Fibroblast of skin of right biceps (primary cell): ENCODE measurements around the gene KRTAP5-5.
"Not testable (repeated sequence)": the region's sequence is repeated elsewhere in the genome, so short reads cannot be mapped to it uniquely, and the experiment has no call there.

ENCODE experiments used
- DNase-seq: peaks from one replicate; pipeline ENCODE4 v3.0.0-alpha.2; 2013

KRTAP5-5 gene

GRCh38 chr11:1660111-1660867 is 30.7 kb downstream of the KRTAP5-5 start:
- DNase-seq, result no peak

DNA sequence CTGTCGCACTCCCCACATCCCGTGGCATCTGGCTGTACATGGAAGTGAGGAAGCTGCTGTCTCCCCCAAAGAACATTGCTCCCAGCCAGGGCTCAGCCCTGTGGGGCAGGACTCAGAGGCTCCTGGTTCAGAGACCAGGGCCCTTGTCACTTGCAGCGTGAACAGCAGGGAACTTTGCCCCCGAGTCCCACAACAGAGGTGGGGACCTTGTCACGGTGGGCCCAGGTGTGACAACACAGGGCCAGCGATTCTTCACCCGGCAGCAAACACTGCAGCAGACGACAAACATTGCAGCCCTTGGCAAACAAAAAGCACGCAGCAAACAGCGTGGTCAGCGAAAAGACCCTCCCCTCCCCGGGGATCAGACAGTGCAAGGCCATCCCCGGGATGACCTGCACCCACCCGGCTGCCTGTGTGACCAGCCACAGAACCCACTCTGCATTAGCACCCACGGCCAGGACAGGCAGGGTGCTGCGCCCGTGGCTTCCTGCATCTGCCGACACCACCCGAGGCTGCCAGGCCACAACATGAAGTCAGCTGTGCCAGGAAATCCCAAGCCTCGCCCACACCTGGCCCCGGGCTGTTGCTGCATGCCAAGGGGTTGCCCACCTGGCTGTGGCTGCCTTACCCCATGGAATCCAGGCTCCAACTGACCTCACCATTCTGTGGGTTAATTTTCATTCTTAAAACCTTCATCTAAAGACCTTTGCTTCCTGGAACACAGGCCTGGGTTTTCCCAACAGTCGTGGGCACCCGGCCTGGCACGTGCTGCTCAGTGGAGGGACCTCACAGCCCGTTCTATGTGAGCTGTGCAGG is 32.1 kb downstream of the KRTAP5-5 start:
- DNase-seq, result not testable (repeated sequence)

DNA sequence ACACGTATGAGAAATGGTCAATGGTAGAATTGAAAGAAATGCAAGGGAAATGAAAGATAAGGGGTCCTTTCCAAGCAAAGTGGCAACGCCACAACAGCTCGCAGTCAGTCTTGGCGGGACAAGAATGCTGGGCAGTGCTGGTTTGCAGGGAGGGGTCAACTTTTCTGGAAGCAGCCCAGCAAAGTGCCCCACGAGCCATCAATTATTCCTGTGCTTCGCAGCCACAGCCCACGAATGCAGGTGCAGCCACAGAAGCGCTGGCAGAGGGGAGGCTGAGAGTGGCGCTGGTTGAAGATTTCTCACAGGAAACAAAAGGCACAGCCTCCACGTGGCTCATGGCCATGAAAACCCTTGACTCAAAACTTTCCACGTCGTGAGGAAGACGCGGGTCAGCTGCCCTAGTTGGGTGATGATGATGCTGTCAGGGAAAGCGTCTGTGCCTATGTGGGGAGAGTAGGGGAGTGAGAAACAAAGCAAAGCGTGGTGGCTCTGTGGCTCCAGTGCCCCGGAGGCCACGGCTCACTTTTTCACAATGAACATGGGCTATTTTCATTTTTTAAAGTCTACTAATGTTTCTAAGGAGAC is 33.2 kb downstream of the KRTAP5-5 start:
- not testable (repeated sequence) for DNase-seq

GRCh38 chr11:1665313-1665712 is 35.7 kb downstream of the KRTAP5-5 start:
- no peak for DNase-seq

DNA sequence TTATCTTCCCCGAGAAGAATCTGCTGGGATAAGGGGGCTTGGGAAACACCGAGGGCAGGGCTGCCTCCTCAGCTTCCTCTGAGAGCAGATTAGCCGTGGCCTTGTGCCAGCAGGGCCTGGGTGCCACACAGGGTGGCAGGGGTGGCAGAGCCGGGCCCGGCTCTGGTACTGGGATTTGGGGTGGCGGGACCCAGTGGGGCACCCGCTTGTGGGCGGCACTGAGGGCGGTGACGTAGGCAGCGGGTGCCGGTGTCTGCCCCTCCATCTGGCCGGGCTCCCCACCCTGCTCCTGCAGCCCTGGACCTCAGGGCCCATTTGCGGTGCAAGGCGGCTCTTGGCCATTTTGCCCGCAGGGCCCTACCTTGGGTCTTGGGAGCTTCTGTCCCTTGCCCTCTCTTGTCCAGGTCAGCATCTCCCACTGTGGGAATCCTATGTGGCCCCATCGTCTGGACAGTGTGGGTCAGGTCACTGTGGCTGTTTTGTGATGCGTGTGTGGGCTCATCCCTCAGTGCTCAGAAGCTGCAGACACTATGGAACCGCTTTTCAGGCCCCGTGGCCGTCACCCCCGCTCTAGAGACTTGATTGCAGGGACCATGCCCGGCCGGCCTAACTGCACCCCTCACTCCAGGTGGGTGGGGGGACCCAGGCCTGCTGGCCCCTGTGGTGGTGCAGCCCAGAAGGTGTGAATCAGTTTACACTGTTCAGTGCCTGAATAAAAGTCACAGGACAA is 37.7 kb downstream of the KRTAP5-5 start:
- DNase-seq, result no peak

GRCh38 chr11:1667906-1668305 is 38.3 kb downstream of the KRTAP5-5 start:
- DNase-seq, result no peak

DNA sequence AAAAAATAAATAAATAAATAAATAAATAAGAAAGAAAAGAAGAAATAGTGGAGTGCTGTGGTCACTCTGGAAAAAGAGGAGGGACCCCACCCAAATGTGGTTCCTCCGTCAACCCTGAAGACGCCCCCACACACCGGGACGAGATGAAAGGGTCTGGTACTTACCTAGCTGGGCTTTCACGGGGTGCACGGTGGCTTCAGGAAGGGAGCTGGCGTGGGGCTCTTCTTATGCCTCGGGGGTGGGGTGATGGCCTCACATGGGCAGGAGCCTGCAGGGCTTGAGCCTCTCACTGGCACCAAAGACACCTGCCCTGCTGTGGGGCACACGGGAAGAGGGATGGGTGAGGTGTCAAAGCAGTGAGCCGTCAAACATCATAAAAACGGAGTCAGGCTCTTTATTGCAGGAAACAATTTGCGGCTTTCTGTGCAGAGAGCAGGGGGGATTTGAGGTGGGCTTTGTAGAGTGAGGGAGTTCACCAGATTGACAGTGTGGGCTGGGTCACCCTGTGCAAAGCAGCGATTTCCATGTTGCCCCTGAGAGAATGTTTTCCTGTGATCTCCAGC is 39.4 kb downstream of the KRTAP5-5 start:
- DNase-seq, result no peak

DNA sequence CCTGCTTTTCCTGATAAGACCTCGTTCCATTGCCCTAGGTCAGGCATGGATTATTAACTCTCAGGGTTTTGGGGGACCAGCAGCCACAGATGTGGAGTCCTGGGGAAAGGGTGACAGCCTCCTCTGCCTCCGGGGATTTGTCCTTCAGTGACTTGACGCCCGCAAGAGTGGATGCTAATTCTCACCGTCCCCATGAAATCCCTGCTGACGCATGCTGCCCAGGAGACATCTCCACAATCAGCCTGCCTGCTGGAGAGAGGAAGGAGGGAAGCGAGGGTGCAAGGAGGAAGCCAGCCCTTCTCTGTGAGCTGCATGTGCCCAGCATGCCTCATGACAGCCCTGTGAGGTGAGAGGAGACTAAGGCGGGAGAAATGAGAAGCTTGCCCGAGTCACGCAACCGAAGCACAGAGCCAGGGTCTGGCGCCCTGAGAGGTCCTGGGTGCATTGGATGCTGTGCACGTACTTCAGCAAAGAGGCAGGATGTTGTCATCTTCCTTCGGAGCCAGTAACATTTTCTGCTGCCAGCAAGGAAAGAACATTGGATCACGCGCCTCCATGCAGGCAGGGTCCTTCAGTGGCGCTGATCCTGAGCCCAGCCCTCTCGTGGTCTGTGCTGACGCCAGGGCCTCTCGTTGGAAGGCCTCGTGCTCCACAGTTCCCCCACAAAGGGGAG is 40.1 kb downstream of the KRTAP5-5 start:
- no peak for DNase-seq

GRCh38 chr11:1670457-1670856 is 40.9 kb downstream of the KRTAP5-5 start:
- DNase-seq, result not testable (repeated sequence)

DNA sequence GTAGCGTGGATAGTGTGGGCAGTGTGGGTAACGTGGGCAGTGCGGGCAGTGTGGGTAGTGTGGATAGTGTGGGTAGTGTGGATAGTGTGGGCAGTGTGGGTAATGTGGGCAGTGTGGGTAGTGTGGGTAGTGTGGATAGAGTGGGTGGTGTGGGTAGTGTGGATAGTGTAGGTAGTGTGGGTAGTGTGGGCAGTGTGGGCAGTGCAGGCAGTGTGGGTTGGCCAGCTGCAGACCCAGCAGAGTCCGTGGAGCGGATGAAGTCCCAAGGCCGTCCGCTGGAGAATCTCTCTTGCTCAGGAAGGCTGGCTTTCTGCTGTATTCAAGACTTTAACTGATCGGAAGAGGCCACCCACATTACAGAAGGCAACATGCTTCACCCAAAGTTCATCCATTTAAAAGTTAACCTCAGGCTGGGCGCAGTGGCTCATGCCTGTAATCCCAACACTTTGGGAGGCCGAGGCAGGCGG is 41.4 kb downstream of the KRTAP5-5 start:
- no peak for DNase-seq

DNA sequence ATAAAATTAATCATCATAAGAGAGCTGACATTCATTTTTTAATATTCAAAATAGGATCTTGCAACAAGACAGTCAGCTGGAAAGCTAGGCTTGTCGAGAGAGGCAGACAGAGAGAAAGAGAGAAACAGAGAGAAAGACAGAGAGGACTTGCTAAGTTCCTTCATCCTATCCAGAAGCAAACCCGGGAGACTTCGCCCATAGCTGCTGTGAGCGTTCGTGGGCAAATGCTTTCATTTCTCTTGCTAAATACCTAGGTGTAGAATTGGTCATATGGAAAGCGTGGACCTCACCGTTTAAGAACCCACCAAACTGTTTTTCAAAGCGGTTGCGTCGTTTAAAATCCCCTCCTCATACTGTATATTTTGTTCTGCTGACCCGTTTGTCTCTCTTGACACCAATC is 42.1 kb downstream of the KRTAP5-5 start:
- no peak for DNase-seq

DNA sequence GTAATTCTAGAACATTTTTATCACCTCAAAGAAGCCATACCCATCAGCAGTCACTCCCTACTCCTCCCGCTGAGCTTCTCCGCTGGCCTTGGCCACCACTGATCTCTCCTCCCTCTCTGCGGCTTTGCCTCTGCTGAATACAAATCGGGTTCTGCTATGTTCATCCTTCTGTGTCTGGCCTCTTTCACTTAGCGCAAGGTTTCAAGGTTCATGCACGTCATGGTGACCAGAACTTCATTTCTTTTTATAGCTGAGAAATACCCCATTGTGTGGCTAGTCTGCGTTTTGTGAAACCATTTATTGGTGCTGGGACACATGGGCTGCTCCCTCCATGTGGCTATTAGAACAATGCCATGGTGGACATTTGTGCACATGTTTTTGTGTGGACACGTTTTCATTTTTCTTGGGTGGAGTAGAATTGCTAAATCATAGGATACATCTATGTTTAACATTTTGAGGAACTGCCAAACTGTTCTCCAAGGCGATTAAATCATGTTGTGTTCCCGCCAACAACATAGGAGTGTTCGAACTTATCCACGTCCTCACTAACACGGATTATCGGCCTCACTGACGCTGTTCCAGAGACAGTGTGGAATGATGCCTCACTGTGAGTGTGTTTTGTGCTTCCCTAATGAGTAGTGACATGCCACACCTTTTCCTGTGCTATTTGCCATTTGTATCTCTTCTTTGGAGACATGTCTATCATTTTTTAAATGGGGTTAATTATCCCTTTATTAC is 43.2 kb downstream of the KRTAP5-5 start:
- DNase-seq, result no peak

DNA sequence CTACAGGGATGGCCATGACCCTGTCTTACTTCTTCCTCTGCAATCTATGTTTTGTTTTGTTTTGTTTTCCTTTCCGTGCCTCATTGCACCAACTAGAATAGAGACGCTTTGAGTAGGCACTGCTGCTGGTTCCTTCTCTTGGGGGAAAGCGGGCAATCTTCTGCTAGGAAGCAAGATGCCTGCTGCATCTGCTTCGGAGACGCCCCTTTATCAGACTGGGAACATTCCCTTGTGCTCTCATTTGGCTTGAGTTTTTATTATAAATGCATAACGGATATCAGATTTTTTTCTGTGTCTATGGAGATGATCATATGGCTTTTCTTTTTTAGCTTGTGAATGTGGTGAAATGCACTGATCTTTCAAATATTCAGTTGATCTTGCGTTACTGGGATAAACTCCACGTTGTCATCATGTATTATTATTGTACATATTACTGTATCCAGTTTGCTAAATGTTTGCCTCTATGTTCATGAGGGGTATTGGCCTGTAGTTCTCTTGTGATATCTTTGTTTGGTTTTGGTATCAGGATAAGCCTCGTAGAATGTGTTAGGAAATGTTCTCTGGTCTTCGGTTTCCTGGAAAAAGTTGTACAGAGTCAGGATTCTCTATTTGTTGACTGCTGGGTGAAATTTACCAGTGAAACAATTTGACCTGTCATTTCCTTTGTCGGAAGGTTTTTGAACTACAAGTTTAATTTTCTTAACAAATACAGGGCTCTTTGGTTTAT is 44.0 kb downstream of the KRTAP5-5 start:
- DNase-seq, result no peak

DNA sequence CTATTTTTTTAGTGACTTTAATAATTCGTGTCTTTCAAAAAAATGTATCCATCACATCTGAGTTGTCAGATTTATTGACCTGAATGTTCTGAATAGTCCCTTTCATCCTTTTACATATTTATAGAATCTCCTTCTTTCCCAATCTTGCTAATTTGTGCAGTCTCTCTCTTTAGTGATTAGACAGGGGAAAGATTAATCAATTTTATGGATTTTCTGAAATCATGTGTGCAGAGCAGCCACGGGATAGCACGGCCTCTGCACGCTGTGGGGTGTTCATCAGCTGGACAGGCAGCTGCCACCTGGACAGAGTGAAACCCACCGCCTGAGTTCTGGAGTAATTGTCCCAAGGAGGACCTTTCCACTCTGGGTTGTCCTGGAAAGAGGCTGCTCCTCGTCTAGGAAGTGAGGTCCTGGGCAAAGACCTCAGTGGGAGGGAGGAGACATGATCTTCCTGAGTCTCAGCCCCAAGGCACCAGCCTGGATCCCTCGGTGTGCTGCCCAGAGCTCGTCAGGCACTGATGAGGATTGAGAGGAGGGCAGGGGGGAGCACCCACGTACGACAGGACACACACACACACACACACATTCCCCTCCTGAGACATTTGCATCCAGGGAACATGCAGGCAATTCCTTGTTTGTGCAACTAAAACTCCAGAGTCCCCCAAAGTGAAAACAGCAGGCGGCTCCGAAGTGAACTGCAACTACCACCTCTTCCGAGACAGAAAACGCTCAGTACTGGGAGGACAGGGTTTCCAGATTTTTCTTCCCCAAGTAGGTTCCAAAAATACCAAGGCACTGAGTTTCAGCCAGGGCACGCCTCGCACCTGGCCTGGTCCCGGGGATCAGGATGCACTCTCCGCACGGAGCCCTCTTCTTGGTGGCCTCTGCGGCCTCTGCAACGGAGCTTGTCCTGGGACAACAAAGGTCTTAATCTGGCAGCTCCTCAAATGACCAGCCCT is 44.9 kb downstream of the KRTAP5-5 start:
- DNase-seq, result no peak

- no peak for DNase-seq
Observed at GRCh38 chr11:1675536-1676228, 46.1 kb downstream of the KRTAP5-5 start.

DNA sequence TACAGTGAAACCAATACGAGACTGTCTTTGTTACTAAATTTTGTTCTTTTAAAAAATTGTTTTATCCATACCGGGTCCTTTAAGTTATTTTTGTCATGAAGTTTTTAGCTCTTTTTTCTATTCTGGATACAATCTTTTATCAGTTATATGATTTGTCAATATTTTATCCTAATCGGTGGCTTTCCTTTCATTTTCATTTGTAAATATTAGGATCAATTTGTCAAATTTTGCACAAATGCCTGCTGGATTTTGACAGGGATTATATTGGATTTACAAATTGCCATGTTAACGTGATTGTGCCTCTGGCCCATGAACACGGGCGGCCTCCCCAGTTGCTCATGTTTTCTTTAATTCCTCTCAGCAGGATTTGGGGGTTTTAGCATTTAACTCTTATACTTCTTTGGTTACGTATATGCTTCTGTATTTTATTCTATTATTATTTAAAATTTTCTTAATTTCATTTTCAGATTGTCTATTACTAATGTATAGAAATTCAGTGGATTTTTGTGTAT is 46.7 kb downstream of the KRTAP5-5 start:
- DNase-seq, result no peak

DNA sequence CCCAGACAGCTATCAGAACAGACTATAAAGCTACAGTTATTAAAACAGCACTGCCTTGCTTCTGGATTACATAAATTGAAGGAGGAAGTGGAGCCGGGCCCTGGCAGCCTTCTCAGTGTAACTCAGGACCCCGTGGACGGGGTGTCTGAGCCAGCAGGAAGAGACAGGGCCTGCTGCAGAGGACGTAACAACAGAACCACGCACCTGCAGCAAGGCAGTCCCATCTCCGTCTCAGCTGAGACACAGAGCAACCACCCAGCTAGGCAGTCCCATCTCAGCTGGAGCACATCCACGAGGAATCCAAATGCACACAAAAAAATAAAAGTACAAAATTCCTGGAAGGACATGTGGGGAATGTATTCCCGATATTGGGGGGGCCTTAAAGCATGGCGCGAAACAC is 50.3 kb downstream of the KRTAP5-5 start:
- DNase-seq, result no peak
